HepG2 (cell line): ENCODE measurements around the gene CHMP1A. TPM values are rescaled to one million over a fixed set of nuclear protein-coding genes. Genes with fewer than 3 reads are reported as not detected.

Experiments used
- ADNP ChIP-seq: sonication (generic); formaldehyde crosslinking; IDR thresholded peaks from 2 replicates; pipeline ENCODE4 v1.4.0; 2020; ENCODE audit warnings: missing genetic modification reagents
- BCL6 ChIP-seq: IDR thresholded peaks from 2 replicates; pipeline ENCODE4 v1.6.1; 2016; ENCODE audit warnings: missing genetic modification reagents, missing compliant biosample characterization
- DNMT3B ChIP-seq: conservative IDR thresholded peaks from 2 replicates; pipeline ENCODE4 v1.6.1; 2016; ENCODE audit warnings: missing biosample characterization, control low read depth
- FOXA3 ChIP-seq: IDR thresholded peaks from 2 replicates; pipeline ENCODE4 v1.6.1; 2016; ENCODE audit warnings: missing genetic modification reagents, missing compliant biosample characterization
- FOXO4 ChIP-seq: sonication (generic); formaldehyde crosslinking; conservative IDR thresholded peaks from 2 replicates; pipeline ENCODE4 v1.8.1; 2023; ENCODE audit warnings: missing genetic modification reagents
- HDAC2 ChIP-seq: sonication (generic); formaldehyde crosslinking; IDR thresholded peaks from 2 replicates; pipeline ENCODE4 v1.4.0; 2020; ENCODE audit warnings: missing genetic modification reagents
- ISL2 ChIP-seq: sonication (generic); formaldehyde crosslinking; IDR thresholded peaks from 2 replicates; pipeline ENCODE4 v1.5.0; 2020; ENCODE audit warnings: missing genetic modification reagents
- MBD4 ChIP-seq: IDR thresholded peaks from 2 replicates; pipeline ENCODE4 v1.6.1; 2012; ENCODE audit warnings: low read length, inconsistent platforms, borderline replicate concordance
- MED1 ChIP-seq: sonication (generic); formaldehyde crosslinking; IDR thresholded peaks from 2 replicates; pipeline ENCODE4 v1.4.0; 2020; ENCODE audit warnings: missing genetic modification reagents
- RBAK ChIP-seq: sonication (generic); formaldehyde crosslinking; IDR thresholded peaks from 2 replicates; pipeline ENCODE4 v1.5.1; 2020; ENCODE audit warnings: mild to moderate bottlenecking, missing genetic modification reagents
- ZFP37 ChIP-seq: sonication (generic); formaldehyde crosslinking; IDR thresholded peaks from 2 replicates; pipeline ENCODE4 v1.4.0; 2020; ENCODE audit warnings: missing genetic modification reagents, borderline replicate concordance
- ZFP90 ChIP-seq: sonication (generic); formaldehyde crosslinking; IDR thresholded peaks from 2 replicates; pipeline ENCODE4 v1.8.0; 2022; ENCODE audit warnings: missing genetic modification reagents, mild to moderate bottlenecking, inconsistent platforms, borderline replicate concordance
- ZHX1 ChIP-seq: sonication (generic); formaldehyde crosslinking; IDR thresholded peaks from 2 replicates; pipeline ENCODE4 v1.8.1; 2022; ENCODE audit warnings: low read depth, mild to moderate bottlenecking, missing genetic modification reagents
- ZNF441 ChIP-seq: sonication (generic); formaldehyde crosslinking; IDR thresholded peaks from 2 replicates; pipeline ENCODE4 v1.7.0; 2021; ENCODE audit warnings: missing genetic modification reagents, borderline replicate concordance
- ZNF605 ChIP-seq: sonication (generic); formaldehyde crosslinking; IDR thresholded peaks from 2 replicates; pipeline ENCODE4 v1.8.0; 2022; ENCODE audit warnings: mild to moderate bottlenecking, missing genetic modification reagents
- ZSCAN20 ChIP-seq: sonication (generic); formaldehyde crosslinking; IDR thresholded peaks from 2 replicates; pipeline ENCODE4 v1.4.0; 2020; ENCODE audit warnings: missing genetic modification reagents, mild to moderate bottlenecking, borderline replicate concordance
- polyA plus RNA-seq, 8 experiments: library from polyadenylated mRNA; depleted of rRNA in 3 of 8; stranded (reverse) in 7 of 8; unstranded in 1 of 8; fragments of >200 nt; fragmentation: Illumina TruSeq in 4 of 8; extraction: Trizol in 4 of 8; gene quantifications; 2 replicates each; pipeline versions ENCODE4 v1.2.1 to v1.2.3, GENCODE V29; 2011 to 2016; ENCODE audit warnings: low read depth in 4 of 8, missing spikeins in 1 of 8, mixed read lengths in 1 of 8; ENCODE audit not compliant: insufficient read depth in 1 of 8
- total RNA-seq, 5 experiments: library from RNA; depleted of rRNA; stranded (reverse); fragments of >200 nt; fragmentation: Illumina TruSeq; extraction: Trizol; gene quantifications; 2 replicates each; pipeline ENCODE4 v1.2.3, GENCODE V29; 2016; ENCODE audit warnings: low read depth in 1 of 5
- TF ChIP-seq, protein P1 (sequence below): sonication (generic); formaldehyde crosslinking; IDR thresholded peaks from 2 replicates; pipeline ENCODE4 v1.5.1; 2020; ENCODE audit warnings: missing genetic modification reagents, mild to moderate bottlenecking, borderline replicate concordance
- TF ChIP-seq, protein P2 (sequence below): sonication (generic); formaldehyde crosslinking; IDR thresholded peaks from 2 replicates; pipeline ENCODE4 v1.4.0; 2020; ENCODE audit warnings: low read depth, mild to moderate bottlenecking, missing genetic modification reagents

CHMP1A gene
- total and polyA plus RNA-seq, 2 of the 13 experiments (the other 11 are each of a cell fraction or from before 2014, with no cell fraction given) = 69.4 to 73.3 TPM

DNA sequence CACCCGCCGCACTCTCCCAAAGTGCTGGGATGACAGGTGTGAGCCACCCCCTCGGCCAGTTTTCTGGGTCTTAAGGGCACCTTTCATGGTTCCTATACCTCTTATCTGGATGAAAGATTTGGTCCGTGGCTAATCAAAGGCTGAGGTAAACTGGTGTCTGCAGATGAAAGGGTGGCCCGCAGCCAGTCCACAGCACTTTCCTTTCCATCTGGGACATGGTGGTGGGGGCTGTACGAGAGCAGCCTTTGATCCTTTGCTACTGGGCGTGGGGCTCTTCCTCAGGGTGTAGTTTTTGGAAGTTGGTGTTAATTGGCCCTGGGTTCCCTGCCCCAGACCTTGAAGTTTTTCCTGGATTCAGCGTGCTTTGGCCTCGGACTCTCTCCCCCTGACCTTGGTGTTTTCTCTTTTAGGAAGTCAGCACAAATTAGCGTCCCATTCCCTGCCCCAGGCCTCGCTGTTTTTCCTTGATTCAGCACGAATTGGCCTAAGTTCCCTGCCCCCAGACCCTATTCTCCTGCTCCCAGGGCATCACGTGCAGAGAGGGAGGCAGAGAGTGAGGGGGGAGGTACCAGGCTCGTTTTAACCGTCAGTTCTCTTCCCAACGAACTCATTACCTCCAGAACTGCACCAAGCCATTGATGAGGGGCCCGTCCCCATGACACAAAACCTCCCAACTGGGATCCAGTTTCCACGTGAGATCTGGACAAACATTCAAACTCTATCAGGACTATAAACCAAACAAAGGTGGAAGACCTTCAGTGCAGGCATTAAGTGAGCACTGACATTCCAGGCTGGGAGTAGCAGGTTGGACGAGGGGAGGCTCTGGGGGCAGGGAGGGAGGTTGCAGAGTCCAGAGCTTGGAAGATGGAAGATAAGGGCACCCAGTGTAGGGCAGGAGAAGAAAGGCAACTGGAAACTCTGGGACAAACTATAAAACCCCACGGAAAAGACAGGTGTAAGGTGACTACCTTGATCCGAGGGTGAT lies 32.4 kb downstream of the CHMP1A start (continued):
- 0 out of 2 replicates have a peak, but pooled peaks have one; percentile 34 for TF ChIP-seq ZHX1 (CRISPR knock-in tag)
- TF ChIP-seq, protein P1, sequence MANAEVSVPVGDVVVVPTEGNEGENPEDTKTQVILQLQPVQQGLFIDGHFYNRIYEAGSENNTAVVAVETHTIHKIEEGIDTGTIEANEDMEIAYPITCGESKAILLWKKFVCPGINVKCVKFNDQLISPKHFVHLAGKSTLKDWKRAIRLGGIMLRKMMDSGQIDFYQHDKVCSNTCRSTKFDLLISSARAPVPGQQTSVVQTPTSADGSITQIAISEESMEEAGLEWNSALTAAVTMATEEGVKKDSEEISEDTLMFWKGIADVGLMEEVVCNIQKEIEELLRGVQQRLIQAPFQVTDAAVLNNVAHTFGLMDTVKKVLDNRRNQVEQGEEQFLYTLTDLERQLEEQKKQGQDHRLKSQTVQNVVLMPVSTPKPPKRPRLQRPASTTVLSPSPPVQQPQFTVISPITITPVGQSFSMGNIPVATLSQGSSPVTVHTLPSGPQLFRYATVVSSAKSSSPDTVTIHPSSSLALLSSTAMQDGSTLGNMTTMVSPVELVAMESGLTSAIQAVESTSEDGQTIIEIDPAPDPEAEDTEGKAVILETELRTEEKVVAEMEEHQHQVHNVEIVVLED (CRISPR knock-in tag) = no peak; the same call in 1 of the 2 replicates
- no peak for TF ChIP-seq ZNF605 (CRISPR knock-in tag)
- TF ChIP-seq MED1 (CRISPR knock-in tag) = peak; percentile 54; the same call in 1 of the 2 replicates
- TF ChIP-seq ZNF441 = no peak
- TF ChIP-seq HDAC2 = peak; percentile 44; the same call in 1 of the 2 replicates
- TF ChIP-seq DNMT3B (CRISPR knock-in tag) = no peak
- peak; percentile 63; the same call in 1 of the 2 replicates for TF ChIP-seq ADNP
- TF ChIP-seq ZFP90 (CRISPR knock-in tag) = peak; percentile 45
- peak; percentile 45 for TF ChIP-seq ISL2
- 0 out of 2 replicates have a peak, but pooled peaks have one; percentile 16 for TF ChIP-seq ZFP37 (CRISPR knock-in tag)
- TF ChIP-seq FOXA3 (CRISPR knock-in tag) = no peak
- TF ChIP-seq, protein P2, sequence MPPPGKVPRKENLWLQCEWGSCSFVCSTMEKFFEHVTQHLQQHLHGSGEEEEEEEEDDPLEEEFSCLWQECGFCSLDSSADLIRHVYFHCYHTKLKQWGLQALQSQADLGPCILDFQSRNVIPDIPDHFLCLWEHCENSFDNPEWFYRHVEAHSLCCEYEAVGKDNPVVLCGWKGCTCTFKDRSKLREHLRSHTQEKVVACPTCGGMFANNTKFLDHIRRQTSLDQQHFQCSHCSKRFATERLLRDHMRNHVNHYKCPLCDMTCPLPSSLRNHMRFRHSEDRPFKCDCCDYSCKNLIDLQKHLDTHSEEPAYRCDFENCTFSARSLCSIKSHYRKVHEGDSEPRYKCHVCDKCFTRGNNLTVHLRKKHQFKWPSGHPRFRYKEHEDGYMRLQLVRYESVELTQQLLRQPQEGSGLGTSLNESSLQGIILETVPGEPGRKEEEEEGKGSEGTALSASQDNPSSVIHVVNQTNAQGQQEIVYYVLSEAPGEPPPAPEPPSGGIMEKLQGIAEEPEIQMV (CRISPR knock-in tag) = no peak
- TF ChIP-seq FOXO4 (CRISPR knock-in tag) = no peak
- no peak for TF ChIP-seq ZSCAN20 (CRISPR knock-in tag)
- TF ChIP-seq BCL6 (CRISPR knock-in tag) = peak; percentile 13; the same call in 1 of the 2 replicates
- 0 out of 2 replicates have a peak, but pooled peaks have one; percentile 12 for TF ChIP-seq RBAK (CRISPR knock-in tag)
- TF ChIP-seq MBD4 = no peak
